Parietal lobe (tissue), 1 donor: ENCODE measurements around the gene ZDHHC22. TPM values are rescaled to one million over a fixed set of nuclear protein-coding genes. Genes with fewer than 3 reads are reported as not detected.

Experiments used
- total RNA-seq: library from RNA; depleted of rRNA; stranded (reverse); fragments of >200 nt; gene quantifications from one replicate; pipeline ENCODE4 v1.2.3, GENCODE V29; 2014

Gene ZDHHC22, protein sequence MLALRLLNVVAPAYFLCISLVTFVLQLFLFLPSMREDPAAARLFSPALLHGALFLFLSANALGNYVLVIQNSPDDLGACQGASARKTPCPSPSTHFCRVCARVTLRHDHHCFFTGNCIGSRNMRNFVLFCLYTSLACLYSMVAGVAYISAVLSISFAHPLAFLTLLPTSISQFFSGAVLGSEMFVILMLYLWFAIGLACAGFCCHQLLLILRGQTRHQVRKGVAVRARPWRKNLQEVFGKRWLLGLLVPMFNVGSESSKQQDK
- 14.7 TPM for total RNA-seq

DNA sequence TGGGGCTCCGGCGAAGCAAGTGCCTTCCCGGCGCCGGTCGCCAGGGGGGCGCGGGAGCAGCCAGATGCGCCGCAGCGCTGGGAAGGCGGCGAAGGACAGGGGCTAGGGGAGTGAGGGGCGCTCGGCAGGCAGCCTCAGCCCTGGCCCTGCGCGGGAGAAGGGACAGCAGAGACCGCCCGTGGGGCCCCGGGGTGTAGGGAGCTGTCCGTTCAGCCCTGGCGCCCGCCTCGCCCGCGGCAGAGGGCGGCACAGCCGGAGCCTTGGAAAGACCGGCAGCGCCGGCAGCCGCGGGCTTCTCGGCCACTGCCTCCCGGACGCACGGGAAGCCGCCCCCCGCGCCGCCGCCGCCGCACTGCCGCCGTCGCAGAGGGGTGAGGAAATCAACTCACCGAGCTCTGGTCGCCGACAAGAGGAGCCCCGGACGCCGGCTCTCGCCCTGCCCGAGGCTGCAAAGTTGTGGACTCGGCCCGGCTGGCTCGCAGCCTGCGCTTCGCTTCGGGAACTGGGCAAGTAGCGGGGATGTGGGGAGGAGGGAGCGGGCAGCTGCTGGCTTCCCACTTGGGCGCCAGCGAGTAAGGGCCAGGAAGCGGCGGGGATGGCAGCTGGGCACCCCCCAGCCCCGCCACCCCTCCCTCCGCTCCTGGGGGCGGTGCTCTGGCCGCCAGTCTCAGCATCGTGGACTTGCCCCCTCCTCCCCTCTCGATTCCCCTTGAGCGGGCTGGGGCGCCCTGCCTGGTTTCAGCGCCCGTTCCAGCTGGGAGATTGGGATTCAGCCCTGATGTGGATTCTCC, at the start of gene ZDHHC22:
ZDHHC22 (minus strand) TSS at position 578 of the 791 bp plus-strand sequence. CDS start 2,053 bp downstream, outside the sequence.

DNA sequence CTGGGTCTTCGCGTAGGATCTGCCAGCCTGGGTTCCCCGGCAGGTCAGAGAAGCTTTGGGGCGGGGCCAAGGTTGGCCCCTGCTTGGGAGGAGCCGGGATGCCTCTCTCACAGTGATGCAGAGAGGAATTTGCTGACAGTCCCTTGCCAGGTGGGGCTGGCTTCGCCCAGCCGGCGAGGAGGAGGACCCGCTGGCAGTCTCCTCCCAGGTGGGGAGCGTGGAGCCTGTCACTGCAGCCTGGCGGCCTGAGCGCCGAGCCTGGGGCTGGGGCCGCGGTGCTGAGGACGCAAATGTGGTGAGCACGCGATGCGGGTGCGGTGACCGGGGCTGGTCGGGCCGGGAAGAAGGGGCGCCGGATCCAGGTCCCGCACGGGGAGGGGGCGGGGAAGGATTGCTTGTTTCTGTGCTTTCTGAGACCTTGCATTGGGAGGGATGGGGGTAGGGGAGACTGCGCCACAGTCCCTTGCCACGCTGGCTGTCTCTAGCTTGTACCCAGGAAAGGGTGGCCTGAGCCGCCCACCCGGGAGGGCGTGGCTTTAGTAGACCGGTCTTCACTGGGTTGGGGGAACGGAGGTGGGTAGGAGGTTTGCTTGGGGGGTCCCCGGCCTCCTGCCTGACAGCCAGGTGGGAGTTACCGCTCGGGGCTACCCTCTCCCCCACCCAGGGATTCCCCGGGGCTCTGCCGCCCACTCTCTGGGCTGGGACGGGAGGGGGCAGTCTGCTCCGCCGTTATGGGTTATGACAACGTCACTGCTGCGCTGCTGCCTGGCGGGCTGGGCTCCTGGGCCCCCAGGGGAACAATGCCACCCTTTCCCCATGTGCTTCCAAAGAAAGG, 40.2 kb upstream of the ZDHHC22 start, which contains the start of gene TMEM63C:
TMEM63C (plus strand) TSS at position 196 of the 835 bp plus-strand sequence. CDS start 37,016 bp downstream, outside the sequence.

DNA sequence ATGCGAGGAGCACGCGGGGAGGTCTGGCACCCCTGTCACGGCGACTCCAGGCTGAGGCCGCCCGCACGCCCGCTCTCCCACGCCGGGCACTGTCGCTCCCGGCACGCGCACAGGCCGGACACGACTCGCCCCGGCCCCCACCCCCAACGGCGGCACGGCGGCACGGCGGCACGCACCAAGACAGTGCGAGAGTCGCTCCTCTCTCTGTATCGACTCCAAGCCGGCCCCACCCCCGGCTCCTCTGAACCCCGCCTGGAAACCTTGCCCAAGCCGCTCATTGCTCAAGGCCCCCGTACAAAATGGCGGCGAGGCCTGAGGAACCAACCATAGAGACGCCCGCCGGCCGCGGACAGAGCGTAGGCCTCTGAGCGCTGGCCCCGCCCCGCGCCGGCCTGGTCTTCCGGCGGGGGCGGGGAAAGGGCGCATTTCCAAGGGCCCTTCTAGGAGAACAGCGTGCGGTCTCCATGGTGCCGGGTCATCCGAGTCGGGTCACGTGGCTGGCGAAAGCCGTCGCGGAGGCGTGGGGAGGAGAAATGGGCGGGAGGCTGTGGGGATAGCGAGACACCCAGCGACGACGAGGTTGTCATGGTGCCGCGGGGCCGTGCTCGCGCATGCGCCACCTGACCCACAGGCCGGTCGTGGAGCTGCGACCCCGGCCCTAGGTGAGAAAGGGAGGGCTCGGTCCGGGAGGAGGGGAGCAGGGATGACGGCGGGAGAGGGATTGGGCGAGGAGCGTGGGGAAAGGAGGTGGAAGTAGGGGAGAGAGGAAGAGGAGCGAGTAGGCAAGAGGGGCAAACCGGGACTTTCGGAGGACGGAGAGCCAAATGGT, 43.7 kb downstream of the ZDHHC22 start, which contains the start of gene CIPC:
CIPC (plus strand) TSS at position 559 of the 829 bp plus-strand sequence. CDS start 7,451 bp downstream, outside the sequence.

Other genes with a start within 250 kb of the ZDHHC22 start
- 58.8 TPM for gene IRF2BPL, start 113.1 kb downstream of the ZDHHC22 start, total RNA-seq
- 46.0 TPM for gene CIPC, start 43.5 kb downstream of the ZDHHC22 start, total RNA-seq
- 21.6 TPM for gene TMEM63C, start 40.0 kb upstream of the ZDHHC22 start, total RNA-seq
- 4.7 TPM for gene NGB, start 129.4 kb upstream of the ZDHHC22 start, total RNA-seq
- 25.4 TPM for gene POMT2, start 179.1 kb upstream of the ZDHHC22 start, total RNA-seq
- gene GSTZ1, start 179.2 kb upstream of the ZDHHC22 start, total RNA-seq: 7.8 TPM
- 25.7 TPM for gene TMED8, start 235.3 kb upstream of the ZDHHC22 start, total RNA-seq
- gene SAMD15, start 235.6 kb upstream of the ZDHHC22 start, total RNA-seq: 10.0 TPM